ENCODE results near the gene SCRT2.

DNA sequence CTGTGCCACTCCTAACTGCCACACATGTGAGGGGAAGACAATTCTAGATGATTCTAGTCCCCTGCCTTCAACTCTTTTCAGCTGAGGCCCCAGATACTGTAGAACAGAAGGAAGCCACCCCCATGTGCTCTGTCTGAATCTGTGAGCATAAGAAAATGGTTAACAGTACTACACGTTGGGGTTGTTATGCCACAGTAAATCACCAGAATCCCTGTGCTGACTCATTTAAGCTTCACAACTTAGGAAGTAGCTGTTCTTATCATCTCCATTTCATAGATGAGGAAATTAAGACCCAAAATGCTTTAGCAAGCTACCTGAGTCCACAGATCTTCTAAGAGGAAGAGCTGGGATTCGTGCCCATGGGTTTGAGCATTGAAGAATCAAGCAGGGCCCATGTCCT, 27.4 kb upstream of the SCRT2 start:
- TF ChIP-seq GATA3 (IDR thresholded peaks at IDR 0.05; ENCODE audit: low read depth, low read length): no peak
- TF ChIP-seq GATA2 (IDR thresholded peaks at IDR 0.05; ENCODE audit: low read depth, low read length): no peak

Measured in SH-SY5Y (cell line).